ENCODE data around the gene FSIP1.

DNA sequence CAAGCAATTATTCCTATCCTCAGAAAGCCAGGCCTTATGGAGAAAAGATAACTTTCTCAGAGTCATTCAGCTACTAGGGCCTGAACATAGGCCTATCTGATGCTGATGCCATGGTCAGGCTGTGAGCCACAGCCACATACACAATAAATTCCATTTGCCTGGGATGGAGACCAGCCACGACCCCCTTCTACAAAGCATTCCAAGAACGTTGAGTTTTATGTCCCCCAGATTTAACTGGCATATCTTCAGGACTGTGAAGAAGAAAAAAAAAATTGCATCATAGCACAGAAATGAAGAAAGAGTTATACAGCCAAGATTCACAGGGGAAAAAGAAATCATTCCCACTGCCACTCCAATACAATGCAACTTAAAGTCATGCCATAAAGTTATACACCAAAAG is 101.8 kb downstream of the FSIP1 start:
- TF ChIP-seq, protein P1, sequence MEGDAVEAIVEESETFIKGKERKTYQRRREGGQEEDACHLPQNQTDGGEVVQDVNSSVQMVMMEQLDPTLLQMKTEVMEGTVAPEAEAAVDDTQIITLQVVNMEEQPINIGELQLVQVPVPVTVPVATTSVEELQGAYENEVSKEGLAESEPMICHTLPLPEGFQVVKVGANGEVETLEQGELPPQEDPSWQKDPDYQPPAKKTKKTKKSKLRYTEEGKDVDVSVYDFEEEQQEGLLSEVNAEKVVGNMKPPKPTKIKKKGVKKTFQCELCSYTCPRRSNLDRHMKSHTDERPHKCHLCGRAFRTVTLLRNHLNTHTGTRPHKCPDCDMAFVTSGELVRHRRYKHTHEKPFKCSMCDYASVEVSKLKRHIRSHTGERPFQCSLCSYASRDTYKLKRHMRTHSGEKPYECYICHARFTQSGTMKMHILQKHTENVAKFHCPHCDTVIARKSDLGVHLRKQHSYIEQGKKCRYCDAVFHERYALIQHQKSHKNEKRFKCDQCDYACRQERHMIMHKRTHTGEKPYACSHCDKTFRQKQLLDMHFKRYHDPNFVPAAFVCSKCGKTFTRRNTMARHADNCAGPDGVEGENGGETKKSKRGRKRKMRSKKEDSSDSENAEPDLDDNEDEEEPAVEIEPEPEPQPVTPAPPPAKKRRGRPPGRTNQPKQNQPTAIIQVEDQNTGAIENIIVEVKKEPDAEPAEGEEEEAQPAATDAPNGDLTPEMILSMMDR (IDR thresholded peaks at IDR 0.05) = no peak
- no peak for TF ChIP-seq EP300 (IDR thresholded peaks at IDR 0.05)
- TF ChIP-seq POLR2A (IDR thresholded peaks at IDR 0.05) = no peak

Data from ovary (tissue), 3 donors.